Esophagus muscularis mucosa (tissue), 4 donors: ENCODE measurements around the gene NMNAT3. TPM values are rescaled to one million over a fixed set of nuclear protein-coding genes. Genes with fewer than 3 reads are reported as not detected.

ENCODE experiments used
- DNase-seq: peaks from one replicate; pipeline ENCODE4 v3.0.0-alpha.2; 2017; ENCODE audit errors: extremely low spot score
- H3K27ac ChIP-seq, 4 donors: fragments of 200-600 bp; sonication (generic); replicated peaks in 1 of 4; 1 replicate in 3 of 4; 2 replicates in 1 of 4; pipeline ENCODE4 v1.5.1; 2016 to 2019; ENCODE audit warnings: mild to moderate bottlenecking in 1 of 4
- H3K27me3 ChIP-seq, 4 donors: fragments of 200-600 bp; sonication (generic); one replicate each; pipeline versions ENCODE4 v1.5.1 to v1.6.0; 2016 to 2019
- H3K36me3 ChIP-seq, 4 donors: fragments of 200-600 bp; sonication (generic); one replicate each; pipeline ENCODE4 v1.5.1; 2016 to 2019
- H3K4me1 ChIP-seq, 4 donors: fragments of 200-600 bp; sonication (generic); one replicate each; pipeline ENCODE4 v1.5.1; 2016 to 2019
- H3K4me3 ChIP-seq, 4 donors: fragments of 200-600 bp; sonication (generic); 1 replicate in 2 of 4; 2 replicates in 2 of 4; pipeline ENCODE4 v1.5.1; 2016 to 2019; ENCODE audit warnings: mild to moderate bottlenecking in 4 of 4, moderate library complexity in 1 of 4
- H3K9me3 ChIP-seq, 4 donors: fragments of 200-600 bp; sonication (generic); 1 replicate in 3 of 4; 2 replicates in 1 of 4; pipeline ENCODE4 v1.5.1; 2016 to 2019
- EP300 ChIP-seq: sonication (generic); formaldehyde crosslinking; IDR thresholded peaks from one replicate; pipeline ENCODE4 v1.6.1; 2017; ENCODE audit warnings: antibody characterized with exemption
- POLR2A ChIP-seq: fragments of 450-650 bp; IDR thresholded peaks from one replicate; pipeline ENCODE4 v1.6.1; 2017; ENCODE audit warnings: antibody characterized with exemption, moderate library complexity, mild to moderate bottlenecking, low read depth
- POLR2AphosphoS5 ChIP-seq, 2 donors: sonication (generic); formaldehyde crosslinking; IDR thresholded peaks; one replicate each; pipeline ENCODE4 v1.6.1; 2017; ENCODE audit warnings: antibody characterized with exemption in 2 of 2
- WGBS: methylation state at CpG from one replicate; pipeline ENCODE4 v1.1.5; 2018; 5-methylcytosine and 5-hydroxymethylcytosine counted together
- intact Hi-C: fragments of 100-400 bp; cut with DNase I; formaldehyde crosslinking; loops from one replicate; pipeline ENCODE4 v1.15.1; 2023
- total RNA-seq, 4 donors: library from RNA; depleted of rRNA; stranded (reverse); fragments of >200 nt; gene quantifications; one replicate each; pipeline versions ENCODE4 v1.1.0 to v1.2.1, GENCODE V29; 2016
- TF ChIP-seq, protein P1 (sequence below), 3 experiments: fragments of 200-600 bp in 2 of 3; fragments of 450-650 bp in 1 of 3; sonication (generic) in 2 of 3; IDR thresholded peaks; one replicate each; pipeline ENCODE4 v1.5.1; 2017 to 2019; ENCODE audit warnings: antibody characterized with exemption in 3 of 3, mild to moderate bottlenecking in 2 of 3, moderate library complexity in 1 of 3

Gene NMNAT3
- total RNA-seq, 4 donors from 2014 or later = 10.7 to 15.6 (median 11.4) TPM

DNA sequence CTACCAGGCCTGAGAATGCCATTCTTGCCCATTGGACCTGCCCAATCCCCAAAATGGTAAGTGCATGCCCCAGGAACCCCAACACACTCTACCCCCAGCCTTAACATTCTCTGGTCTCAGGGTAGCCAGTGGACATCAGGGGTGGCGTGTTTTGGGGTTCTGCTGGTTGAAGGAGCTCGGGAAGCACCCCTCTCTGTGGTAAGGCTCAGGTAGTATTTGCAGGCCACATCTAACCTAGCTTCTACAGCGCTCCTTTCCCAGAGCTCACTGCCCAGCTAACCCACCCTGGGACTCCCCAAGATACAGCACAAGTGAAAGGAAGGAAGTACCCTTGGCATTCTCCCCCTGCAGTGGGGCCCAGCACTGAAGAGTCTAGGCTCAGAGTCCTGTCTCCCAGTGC, 19.8 kb downstream of the NMNAT3 start:
- intact Hi-C loops = no loop called here
- Histone ChIP-seq H3K27ac (no peak overlapping the region), H3K4me3 (no peak overlapping the region), H3K4me1 (peaks cover 5 to 31% (median 24%) of the 10 kb centered on the region in 4 donors), H3K9me3 (no peaks in the 10 kb centered on the region), H3K36me3 (peaks cover 0 to 7% (median 0%) of the 10 kb centered on the region in 4 donors), H3K27me3 (no peaks in the 10 kb centered on the region)
- DNase-seq = no peak
- no peak for TF ChIP-seq POLR2AphosphoS5 (IDR thresholded peaks at IDR 0.05)
- no peak for TF ChIP-seq EP300
- TF ChIP-seq POLR2A = no peak
- TF ChIP-seq, protein P1, sequence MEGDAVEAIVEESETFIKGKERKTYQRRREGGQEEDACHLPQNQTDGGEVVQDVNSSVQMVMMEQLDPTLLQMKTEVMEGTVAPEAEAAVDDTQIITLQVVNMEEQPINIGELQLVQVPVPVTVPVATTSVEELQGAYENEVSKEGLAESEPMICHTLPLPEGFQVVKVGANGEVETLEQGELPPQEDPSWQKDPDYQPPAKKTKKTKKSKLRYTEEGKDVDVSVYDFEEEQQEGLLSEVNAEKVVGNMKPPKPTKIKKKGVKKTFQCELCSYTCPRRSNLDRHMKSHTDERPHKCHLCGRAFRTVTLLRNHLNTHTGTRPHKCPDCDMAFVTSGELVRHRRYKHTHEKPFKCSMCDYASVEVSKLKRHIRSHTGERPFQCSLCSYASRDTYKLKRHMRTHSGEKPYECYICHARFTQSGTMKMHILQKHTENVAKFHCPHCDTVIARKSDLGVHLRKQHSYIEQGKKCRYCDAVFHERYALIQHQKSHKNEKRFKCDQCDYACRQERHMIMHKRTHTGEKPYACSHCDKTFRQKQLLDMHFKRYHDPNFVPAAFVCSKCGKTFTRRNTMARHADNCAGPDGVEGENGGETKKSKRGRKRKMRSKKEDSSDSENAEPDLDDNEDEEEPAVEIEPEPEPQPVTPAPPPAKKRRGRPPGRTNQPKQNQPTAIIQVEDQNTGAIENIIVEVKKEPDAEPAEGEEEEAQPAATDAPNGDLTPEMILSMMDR (IDR thresholded peaks at IDR 0.05) = no peak
- WGBS = 67% methylated on average over 1 of the region's 3 CpGs

DNA sequence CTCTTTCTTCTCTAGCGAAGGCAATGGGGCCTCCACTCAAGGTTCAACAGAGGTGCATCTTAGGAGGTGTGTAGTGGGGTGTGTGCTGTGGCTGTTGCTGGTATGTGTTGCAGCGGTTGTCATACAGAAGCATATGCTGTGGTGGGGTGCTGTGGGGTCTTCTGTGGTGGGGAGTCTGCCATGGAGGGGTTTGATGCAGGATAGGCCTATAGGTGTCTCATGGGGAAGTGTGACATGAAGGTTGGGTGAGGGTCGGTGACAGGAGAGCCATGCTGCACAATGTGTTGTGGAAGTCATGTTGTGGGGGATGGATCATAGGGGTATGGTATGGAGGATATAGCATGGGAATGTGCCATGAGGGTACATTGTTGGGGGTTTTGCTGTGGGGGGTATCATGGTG, 20.3 kb downstream of the NMNAT3 start:
- peaks cover 5 to 32% (median 26%) of the 10 kb centered on the region in 4 donors for H3K4me1 ChIP-seq
- peaks cover 0 to 7% (median 0%) of the 10 kb centered on the region in 4 donors for H3K36me3 ChIP-seq
- TF ChIP-seq EP300 = no peak
- TF ChIP-seq, protein P1 (IDR thresholded peaks at IDR 0.05) = no peak
- no peak for TF ChIP-seq POLR2A
- no peak for TF ChIP-seq POLR2AphosphoS5 (IDR thresholded peaks at IDR 0.05)
- 97% methylated on average over 3 of the region's 3 CpGs for WGBS
- H3K9me3 ChIP-seq = no peaks in the 10 kb centered on the region
- intact Hi-C loops = no loop called here
- no peaks in the 10 kb centered on the region for H3K27me3 ChIP-seq
- DNase-seq = no peak
- H3K27ac ChIP-seq = no peak overlapping the region
- no peak overlapping the region for H3K4me3 ChIP-seq

DNA sequence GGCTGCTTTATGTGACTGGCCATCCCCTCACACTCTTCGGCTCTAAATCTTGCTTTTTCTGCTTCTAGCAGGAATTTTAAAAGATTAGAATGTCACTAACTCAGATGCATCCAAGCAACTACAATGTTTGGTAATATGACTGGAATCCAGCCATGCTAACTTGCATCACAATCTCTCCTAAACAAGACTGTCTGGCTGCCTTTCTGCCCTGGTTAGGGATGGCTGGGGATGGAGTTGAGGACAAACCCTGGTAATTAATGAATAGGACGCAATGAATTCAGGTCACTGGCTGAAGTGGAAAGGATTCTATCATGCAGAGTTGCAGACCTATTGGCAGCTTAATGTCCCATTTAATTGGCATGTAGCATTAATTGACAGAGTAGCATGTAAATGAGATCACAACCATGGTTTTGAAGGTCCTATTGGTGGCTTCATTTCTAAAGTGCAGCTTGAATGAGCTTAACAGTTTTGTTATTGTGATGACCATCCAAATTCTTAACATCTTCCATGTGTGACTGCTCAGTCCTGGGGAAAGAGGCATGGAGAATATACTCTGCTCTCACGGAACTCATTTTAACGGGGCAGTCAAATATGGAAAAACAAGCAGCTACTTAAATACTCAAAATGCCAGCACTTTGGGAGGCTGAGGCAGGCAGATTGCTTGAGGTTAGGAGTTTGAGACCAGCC, 21.7 kb downstream of the NMNAT3 start:
- Histone ChIP-seq H3K9me3 (no peaks in the 10 kb centered on the region), H3K27me3 (no peaks in the 10 kb centered on the region), H3K4me3 (no peak overlapping the region), H3K4me1 (peaks cover 8 to 32% (median 28%) of the 10 kb centered on the region in 4 donors), H3K36me3 (peaks cover 0 to 2% (median 0%) of the 10 kb centered on the region in 4 donors), H3K27ac (no peak overlapping the region)
- TF ChIP-seq, protein P1 (IDR thresholded peaks at IDR 0.05) = no peak
- TF ChIP-seq POLR2AphosphoS5 (IDR thresholded peaks at IDR 0.05) (no peak), EP300 (no peak), POLR2A (no peak)
- intact Hi-C loops = no loop called here
- WGBS = 66% methylated on average over 4 of the region's 4 CpGs
- no peak for DNase-seq

DNA sequence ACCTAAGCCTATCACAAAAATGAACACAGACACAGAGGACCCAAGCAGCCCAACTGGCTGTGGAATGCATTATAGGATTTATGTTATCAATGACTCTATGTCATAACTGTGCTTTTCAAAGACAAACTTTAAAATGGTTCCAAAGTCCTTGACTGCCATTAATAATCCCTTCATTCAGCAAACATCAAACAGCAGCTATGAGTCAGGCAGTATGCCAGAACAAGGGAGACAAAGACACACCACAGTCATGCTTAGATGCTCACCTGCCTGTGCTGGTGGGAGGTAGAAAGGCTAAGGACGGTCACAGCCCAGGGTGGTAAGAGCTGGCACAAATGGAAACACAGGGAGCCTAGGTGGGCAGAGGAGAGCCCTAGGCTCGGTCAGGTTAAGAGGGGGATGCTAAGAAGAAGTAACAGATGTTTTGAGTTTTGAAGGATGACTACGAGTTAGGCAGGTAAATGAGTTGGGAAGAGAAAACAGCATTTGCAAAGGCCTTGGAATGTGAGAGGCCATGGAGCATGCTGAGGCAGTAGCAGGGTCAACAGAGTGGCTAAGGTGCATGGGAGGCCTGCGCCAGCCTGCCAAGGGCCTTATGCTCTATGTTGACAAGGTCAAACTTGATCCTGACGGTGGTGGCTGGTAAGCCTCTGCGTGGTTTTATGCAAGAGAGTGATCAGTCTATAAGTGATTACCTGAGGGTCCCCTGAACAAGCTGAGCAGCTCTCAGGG, 23.0 kb downstream of the NMNAT3 start:
- 91% methylated on average over 4 of the region's 6 CpGs for WGBS
- Histone ChIP-seq H3K36me3 (no peaks in the 10 kb centered on the region), H3K27me3 (no peaks in the 10 kb centered on the region)

More for the DNA sequence above, 23.0 kb downstream of the NMNAT3 start:
- DNase-seq = no peak
- intact Hi-C loops = no loop called here
- Histone ChIP-seq H3K27ac (no peak overlapping the region), H3K4me1 (peaks cover 8 to 32% (median 28%) of the 10 kb centered on the region in 4 donors), H3K9me3 (no peaks in the 10 kb centered on the region), H3K4me3 (no peak overlapping the region)
- no peak for TF ChIP-seq EP300
- no peak for TF ChIP-seq POLR2A
- TF ChIP-seq, protein P1 (IDR thresholded peaks at IDR 0.05) = no peak
- no peak for TF ChIP-seq POLR2AphosphoS5 (IDR thresholded peaks at IDR 0.05)
